Jurkat, Clone E6-1 (cell line): ENCODE data around the gene COTL1.
"Not testable (repeated sequence)": the region's sequence is repeated elsewhere in the genome, so short reads cannot be mapped to it uniquely, and the experiment has no call there.

Source experiments
- DNase-seq: peaks from one replicate; pipeline ENCODE4 v3.0.0-alpha.2; 2011; ENCODE audit warnings: low read depth, low spot score
- H3K4me3 ChIP-seq: 2 replicates; pipeline ENCODE4 v1.5.1; 2011; ENCODE audit warnings: mild to moderate bottlenecking, low read length, control low read depth, moderate library complexity

COTL1 gene

DNA sequence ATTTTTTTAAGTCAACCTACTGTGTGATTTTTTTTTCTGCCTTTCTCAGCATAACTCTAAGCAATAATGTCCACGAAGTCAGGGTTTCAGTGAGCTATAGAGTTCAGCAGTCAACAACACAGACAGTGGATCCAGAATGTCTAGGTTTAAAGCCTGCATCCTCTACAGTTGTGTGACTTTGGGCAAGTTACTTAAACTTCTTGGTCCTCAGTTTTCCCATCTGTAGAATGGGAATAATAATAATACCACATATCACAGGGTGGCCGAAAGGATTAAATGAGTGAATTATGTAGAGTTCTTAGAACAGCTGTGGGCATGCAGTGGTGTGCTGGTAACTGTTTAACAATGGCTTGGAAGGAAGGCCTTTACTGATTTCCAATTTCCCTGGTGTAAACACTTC lies 74.6 kb downstream of the COTL1 start:
- no peak for DNase-seq
- no peak overlapping the region for H3K4me3 ChIP-seq

- DNase-seq: no peak
These were observed 75.7 kb downstream of the COTL1 start for GRCh38 chr16:84541999-84542817.

DNA sequence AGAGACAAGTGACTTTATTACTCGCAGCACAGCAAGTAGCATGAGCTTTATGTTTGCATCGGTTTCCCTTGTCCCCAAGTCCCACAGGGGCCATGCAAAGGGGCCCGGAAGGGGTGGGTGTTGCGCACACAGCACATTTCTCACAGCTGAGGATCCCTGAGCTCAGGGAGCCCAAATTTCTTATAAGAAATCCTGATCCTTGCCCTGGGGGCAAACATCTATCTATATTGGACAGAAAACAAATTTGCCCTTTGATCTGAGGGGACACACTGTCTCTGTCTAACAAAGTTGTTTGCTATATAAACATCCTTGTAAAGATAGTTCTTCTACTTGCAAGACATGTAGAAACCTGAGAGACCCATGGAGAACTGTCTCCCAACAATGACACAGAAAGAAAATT lies 77.7 kb downstream of the COTL1 start:
- no peak overlapping the region for H3K4me3 ChIP-seq
- DNase-seq: no peak

More at GRCh38 chr16:84541999-84542817, 75.7 kb downstream of the COTL1 start:
- H3K4me3 ChIP-seq: no peak overlapping the region

GRCh38 chr16:84538222-84538840 lies 79.5 kb downstream of the COTL1 start:
- no peak overlapping the region for H3K4me3 ChIP-seq
- DNase-seq: no peak

- no peak overlapping the region for H3K4me3 ChIP-seq
- DNase-seq: no peak
These were observed 80.3 kb downstream of the COTL1 start for GRCh38 chr16:84537491-84538151.

DNA sequence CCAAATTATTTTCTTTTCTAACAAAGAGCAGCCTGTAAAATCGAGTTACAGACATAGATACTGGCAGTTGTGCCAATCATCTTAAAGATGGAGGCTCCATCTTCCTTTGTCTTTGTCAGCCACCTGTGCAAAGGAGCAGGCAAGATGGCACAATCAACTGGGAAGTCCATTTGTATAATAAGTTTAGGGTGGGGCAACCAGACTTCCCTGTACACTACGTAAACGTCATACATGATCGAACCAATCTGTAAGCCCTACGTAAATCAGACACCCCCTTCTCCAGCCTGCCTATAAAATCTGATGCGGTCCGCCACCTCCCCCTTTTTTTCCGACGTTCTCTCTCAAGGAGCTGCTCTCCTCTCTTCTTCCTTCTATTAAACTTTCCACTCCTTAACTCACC lies 82.0 kb downstream of the COTL1 start:
- H3K4me3 ChIP-seq: no peak overlapping the region
- no peak for DNase-seq

DNA sequence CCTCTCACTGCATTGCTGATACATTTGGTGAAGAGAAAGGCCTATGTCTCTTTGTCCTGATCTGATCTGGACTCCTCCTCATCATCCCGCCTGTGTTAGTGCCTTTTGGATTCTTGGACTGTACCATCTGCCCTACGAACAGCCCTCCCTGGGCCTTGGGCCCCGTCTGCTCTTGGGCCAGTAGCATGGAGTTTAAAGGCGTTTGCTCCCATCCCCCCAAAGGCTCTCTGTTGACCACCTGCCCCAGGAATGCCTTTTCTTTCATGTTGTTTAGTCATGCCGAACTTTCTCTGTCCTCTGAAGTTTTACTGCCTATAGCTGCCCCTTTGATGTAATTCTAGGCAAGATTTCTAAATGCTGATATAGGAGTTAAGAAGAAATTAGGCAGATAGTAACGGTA lies 82.5 kb downstream of the COTL1 start:
- no peak overlapping the region for H3K4me3 ChIP-seq
- DNase-seq: no peak

GRCh38 chr16:84534815-84535214 lies 83.1 kb downstream of the COTL1 start:
- DNase-seq: no peak
- H3K4me3 ChIP-seq: no peak overlapping the region

GRCh38 chr16:84532855-84533486 lies 84.9 kb downstream of the COTL1 start:
- no peak overlapping the region for H3K4me3 ChIP-seq
- no peak for DNase-seq

GRCh38 chr16:84532291-84532724 lies 85.6 kb downstream of the COTL1 start:
- no peak overlapping the region for H3K4me3 ChIP-seq

GRCh38 chr16:84531671-84532111 lies 86.2 kb downstream of the COTL1 start:
- no peak overlapping the region for H3K4me3 ChIP-seq
- DNase-seq: no peak

More at GRCh38 chr16:84532291-84532724, 85.6 kb downstream of the COTL1 start:
- no peak for DNase-seq

DNA sequence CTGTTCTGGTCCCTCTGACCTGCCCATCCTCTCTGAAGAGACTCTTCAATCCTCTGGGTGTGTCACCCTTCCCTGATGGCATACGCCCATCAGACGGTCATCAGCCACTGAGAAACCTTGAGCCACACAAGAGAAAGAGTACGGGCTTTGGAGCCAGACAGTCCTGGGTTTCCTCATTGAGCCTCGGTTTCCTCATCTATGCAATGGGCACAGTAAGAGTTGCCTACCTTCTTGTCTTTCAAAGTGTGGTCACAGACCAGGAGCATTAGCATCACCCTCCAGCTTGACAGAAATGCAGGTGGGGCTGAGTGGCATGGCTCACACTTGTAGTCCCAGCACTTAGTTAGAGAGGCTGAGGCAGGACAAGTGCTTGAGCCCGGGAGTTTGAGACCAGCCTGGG lies 87.3 kb downstream of the COTL1 start:
- DNase-seq: no peak
- H3K4me3 ChIP-seq: no peak overlapping the region

GRCh38 chr16:84529607-84530006 lies 88.3 kb downstream of the COTL1 start:
- H3K4me3 ChIP-seq: no peak overlapping the region
- no peak for DNase-seq

DNA sequence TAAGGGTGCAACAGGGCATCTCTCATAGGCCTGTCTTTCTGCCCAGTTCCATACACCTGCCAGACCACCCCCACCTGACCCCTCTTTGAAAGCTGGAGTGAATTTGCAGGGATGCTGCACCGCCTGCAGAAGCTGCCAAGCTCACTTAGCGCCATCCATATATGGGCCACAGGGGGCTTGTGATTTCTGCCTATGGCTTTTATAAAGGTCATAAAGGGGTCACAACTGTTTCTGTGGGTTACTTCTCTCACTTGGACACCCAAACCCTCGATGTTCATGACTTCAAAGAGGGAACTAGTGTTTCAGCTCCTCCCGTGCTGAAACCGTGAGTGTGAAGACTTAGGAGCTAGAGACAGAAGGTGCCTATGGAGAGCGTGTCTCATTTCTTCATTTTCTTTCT lies 89.6 kb downstream of the COTL1 start:
- no peak overlapping the region for H3K4me3 ChIP-seq
- no peak for DNase-seq

DNA sequence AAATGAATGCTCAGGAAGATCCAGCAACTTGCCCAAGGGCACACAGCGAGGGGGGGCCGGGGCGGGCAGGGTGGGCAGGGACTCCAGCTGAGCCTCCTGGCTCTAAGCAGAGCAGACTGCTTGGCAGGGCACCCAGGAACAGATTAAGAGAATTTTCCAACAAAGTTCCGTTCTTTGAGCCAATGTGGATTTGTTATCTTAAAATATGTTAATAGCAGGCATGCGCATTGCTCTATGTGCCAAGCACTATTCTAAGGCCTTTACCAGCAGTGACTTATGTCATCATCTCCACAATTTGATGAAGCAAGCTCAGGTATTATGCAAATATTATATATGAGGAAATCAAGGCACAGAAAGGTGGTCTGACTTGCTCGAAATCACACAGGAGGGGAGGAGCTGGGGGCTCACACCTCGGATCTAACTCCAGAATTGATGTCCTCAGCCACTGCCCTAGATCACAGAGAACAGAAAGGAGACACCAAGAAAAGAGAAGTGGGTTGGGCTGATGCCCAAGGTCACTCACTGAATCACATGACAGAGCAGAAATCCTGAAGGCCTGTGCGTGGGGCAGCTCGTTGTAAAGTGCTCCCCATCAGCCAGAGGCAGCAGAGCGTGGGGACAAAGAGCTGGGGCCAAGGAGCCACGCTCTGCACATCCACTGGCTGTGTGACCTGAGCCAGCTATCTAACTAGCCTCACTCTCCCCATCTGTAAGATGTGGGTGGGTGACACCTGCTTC lies 90.2 kb downstream of the COTL1 start:
- DNase-seq: no peak
- H3K4me3 ChIP-seq: no peak overlapping the region

DNA sequence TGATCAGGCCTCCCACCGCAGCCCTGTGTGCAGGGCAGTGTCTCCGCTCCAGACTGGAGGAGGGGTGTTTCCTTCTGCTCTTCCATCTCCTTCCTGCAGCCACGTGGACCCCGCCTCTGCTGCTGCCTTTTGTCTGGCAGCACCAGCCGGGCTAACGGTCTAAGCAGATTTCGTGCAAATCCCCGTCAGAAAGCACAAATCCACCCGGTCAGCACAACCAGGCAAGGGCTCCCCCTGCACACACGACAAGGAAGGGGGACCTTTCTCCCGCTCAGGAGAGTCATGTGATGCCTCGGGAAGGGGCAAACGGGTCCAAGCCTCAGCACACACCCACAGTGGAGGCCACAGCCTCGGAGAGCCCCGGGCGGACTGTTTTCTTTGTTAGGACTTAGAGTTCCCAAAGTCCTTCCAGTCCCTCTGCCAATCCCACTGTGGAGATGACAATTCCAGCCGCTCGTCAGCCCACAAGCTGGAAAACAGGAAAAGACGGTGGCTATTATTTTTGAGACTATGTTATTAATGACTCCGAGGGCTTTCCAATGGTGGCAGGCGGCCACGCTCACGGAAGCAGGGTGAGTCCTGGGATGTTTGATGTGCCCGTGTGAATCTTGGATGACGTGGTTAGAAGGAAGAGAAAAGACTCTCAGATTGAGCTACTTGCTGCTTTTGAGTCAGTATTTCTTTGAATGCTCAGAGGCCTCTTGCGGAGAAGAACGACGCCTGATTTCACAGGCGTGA lies 90.9 kb downstream of the COTL1 start:
- DNase-seq: no peak
- no peak overlapping the region for H3K4me3 ChIP-seq

DNA sequence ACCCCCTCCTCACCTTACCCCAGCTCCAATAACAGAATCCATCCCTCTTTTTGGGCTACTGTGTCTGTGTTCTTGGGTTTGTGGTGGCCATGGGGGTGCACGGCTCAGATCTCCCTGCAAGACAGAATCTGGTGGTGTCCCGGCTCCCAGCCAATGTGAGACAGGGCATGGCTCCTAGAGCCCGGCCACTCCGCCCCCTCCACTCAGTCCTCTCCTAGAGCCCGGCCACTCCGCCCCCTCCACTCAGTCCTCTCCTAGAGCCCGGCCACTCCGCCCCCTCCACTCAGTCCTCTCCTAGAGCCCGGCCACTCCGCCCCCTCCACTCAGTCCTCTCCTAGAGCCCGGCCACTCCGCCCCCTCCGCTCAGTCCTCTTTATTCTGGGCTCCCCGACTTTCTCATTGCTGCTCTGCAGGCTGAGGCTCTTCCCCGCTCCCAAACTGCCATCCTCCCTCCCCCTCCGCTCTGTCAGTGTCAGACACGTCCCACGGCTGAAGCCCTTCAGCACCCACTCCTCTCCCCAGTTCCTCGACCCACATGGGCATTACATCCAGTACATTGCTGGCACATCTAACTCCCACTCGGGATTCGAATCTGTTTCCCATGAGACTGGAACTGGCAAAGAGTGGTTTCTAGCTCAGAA lies 92.8 kb downstream of the COTL1 start:
- H3K4me3 ChIP-seq, DNase-seq: not testable (repeated sequence)

DNA sequence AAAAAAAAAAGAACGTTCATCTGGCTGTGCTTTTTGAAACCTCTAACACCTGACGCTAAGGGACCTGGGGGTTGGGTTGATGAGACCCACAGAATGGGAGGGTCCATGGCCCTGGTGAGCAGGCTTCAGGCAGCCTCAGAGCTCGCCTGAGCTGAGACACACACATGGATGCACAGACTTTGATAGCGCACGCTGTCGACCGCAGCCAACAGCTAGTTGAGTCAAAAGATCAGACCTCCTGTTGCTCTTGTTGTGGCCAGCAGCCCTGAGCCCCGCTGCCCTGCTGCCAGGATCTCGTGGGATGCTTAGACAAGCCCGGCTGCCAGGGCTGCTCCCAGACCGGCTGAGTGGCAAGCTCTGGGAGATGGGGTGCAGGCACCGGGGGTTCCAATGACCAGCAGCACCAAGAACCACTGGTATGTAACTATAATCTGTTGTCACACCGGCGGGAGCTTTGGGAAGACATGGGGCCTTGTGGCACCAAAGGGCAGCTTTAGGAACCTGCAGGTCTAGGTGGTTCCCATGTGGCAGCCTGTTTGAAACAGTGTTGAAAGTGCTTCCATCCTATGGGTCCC lies 93.4 kb downstream of the COTL1 start:
- peak; percentile 72 for DNase-seq
- H3K4me3 ChIP-seq: no peak overlapping the region
